ENCODE results near the gene ANK2. TPM values are rescaled to one million over a fixed set of nuclear protein-coding genes. Genes with fewer than 3 reads are reported as not detected.
A peak's percentile ranks its signal among the peaks of the same experiment; 100 is the strongest.

Gene ANK2
- total RNA-seq, 1 experiment from 2014 or later: 5.6 TPM

DNA sequence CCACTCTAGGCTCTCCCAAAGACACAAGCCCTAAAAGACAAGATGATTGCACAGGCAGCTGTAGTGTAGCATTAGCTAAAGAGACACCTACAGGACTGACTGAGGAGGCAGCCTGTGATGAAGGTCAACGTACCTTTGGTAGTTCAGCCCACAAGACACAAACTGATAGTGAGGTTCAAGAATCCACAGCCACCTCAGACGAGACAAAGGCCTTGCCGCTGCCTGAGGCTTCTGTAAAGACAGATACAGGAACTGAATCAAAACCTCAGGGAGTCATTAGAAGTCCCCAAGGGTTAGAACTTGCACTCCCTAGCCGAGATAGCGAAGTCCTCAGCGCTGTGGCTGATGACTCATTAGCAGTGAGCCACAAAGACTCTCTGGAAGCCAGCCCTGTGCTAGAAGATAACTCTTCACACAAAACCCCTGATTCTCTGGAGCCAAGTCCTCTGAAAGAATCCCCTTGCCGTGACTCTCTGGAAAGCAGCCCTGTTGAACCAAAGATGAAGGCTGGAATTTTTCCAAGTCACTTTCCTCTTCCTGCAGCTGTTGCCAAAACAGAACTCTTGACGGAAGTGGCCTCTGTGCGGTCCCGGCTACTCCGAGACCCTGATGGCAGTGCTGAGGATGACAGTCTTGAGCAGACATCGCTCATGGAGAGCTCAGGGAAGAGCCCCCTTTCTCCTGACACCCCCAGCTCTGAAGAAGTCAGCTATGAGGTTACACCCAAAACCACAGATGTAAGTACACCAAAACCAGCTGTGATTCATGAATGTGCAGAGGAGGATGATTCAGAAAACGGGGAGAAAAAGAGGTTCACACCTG, 306.3 kb downstream of the ANK2 start:
- CTCF ChIA-PET: interaction anchor here (1.6 kb wide), 1 partner anchor 78 kb away, joined by 4 read pairs; no protein-coding TSS in a partner anchor
- no TSS peak for BruUV-seq (replicated peaks)
- peak; percentile 93 for DNase-seq (ENCODE audit: low read depth, low spot score)
- Histone ChIP-seq H3K27me3 (ENCODE audit: insufficient read depth, low read length) (peaks cover 40% of the 10 kb centered on the region), H2AFZ (ENCODE audit: low read depth, low read length, poor library complexity, severe bottlenecking) (no peak overlapping the region), H4K20me1 (ENCODE audit: insufficient read depth) (no peaks in the 10 kb centered on the region), H3K9me2 (ENCODE audit: insufficient read depth) (no peaks in the 10 kb centered on the region), H3K4me1 (ENCODE audit: control insufficient read depth in 1 of 2, insufficient read depth in 2 of 2, low read length in 2 of 2) (peaks cover 13 to 22% of the 10 kb centered on the region in 2 experiments), H3K9ac (ENCODE audit: low read length) (no peak overlapping the region), H3K4me2 (ENCODE audit: low read length) (peak overlapping the region; percentile 72), H3K27ac (ENCODE audit: low read depth, low read length) (peak overlapping the region; percentile 39), H3K9me3 (ENCODE audit: control insufficient read depth in 1 of 2, insufficient read depth in 1 of 2, low read depth in 1 of 2, low read length in 2 of 2) (no peaks in the 10 kb centered on the region), H3K36me3 (ENCODE audit: control insufficient read depth in 1 of 2, insufficient read depth in 2 of 2, low read length in 2 of 2) (no peaks in the 10 kb centered on the region), H3K4me3 (replicated peaks in 1 of 2; ENCODE audit: low read depth in 1 of 2, low read length in 2 of 2) (peak overlapping the region; percentile 6 to 46), H3K79me2 (ENCODE audit: insufficient read depth, low read length) (no peaks in the 10 kb centered on the region)
- intact Hi-C loops (cut with micrococcal nuclease): no loop called here
- RAD21 ChIA-PET (ENCODE audit: low non-redundant PET in 1 of 2, low total read pairs in 2 of 2, uncharacterized antibody in 2 of 2, unreplicated experiment in 2 of 2): interaction anchor here in 1 of 2 experiments (0.6 kb wide), 1 partner anchor 56 kb away, joined by 4 read pairs; no protein-coding TSS in a partner anchor
- peak; percentile 93 for ATAC-seq
- POLR2A ChIA-PET: no interaction called here
- TF ChIP-seq, protein P1, sequence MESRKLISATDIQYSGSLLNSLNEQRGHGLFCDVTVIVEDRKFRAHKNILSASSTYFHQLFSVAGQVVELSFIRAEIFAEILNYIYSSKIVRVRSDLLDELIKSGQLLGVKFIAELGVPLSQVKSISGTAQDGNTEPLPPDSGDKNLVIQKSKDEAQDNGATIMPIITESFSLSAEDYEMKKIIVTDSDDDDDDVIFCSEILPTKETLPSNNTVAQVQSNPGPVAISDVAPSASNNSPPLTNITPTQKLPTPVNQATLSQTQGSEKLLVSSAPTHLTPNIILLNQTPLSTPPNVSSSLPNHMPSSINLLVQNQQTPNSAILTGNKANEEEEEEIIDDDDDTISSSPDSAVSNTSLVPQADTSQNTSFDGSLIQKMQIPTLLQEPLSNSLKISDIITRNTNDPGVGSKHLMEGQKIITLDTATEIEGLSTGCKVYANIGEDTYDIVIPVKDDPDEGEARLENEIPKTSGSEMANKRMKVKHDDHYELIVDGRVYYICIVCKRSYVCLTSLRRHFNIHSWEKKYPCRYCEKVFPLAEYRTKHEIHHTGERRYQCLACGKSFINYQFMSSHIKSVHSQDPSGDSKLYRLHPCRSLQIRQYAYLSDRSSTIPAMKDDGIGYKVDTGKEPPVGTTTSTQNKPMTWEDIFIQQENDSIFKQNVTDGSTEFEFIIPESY (IDR thresholded peaks at IDR 0.05; ENCODE audit: extremely low read depth, insufficient replicate concordance, low read length): peak; percentile 15
- TF ChIP-seq TCF7L2 (IDR thresholded peaks at IDR 0.05; ENCODE audit: borderline replicate concordance, extremely low read depth, insufficient read depth, insufficient read length) (peak; percentile 90), YY1 (IDR thresholded peaks at IDR 0.05; ENCODE audit: extremely low read depth, insufficient replicate concordance, low read depth, low read length) (no peak), CBX3 (IDR thresholded peaks at IDR 0.05; ENCODE audit: low read depth) (peak; percentile 88), ZFX (IDR thresholded peaks at IDR 0.05) (no peak), ELF1 (IDR thresholded peaks at IDR 0.05; ENCODE audit: borderline replicate concordance, low read depth) (no peak), RAD21 (IDR thresholded peaks at IDR 0.05; ENCODE audit: low read depth) (peak; percentile 55), JUND (IDR thresholded peaks at IDR 0.05) (peak; percentile 96), CEBPB (IDR thresholded peaks at IDR 0.05; ENCODE audit: low read depth) (peak; percentile 73), SIN3A (IDR thresholded peaks at IDR 0.05; ENCODE audit: low read depth) (peak; percentile 89), SRF (IDR thresholded peaks at IDR 0.05; ENCODE audit: low read depth) (no peak), EZH2 (IDR thresholded peaks at IDR 0.05) (no peak), SP1 (IDR thresholded peaks at IDR 0.05; ENCODE audit: low read depth) (peak; percentile 90), POLR2A (IDR thresholded peaks at IDR 0.05; ENCODE audit: borderline replicate concordance, extremely low read depth, insufficient read depth, insufficient read length) (no peak), POLR2AphosphoS5 (IDR thresholded peaks at IDR 0.05; ENCODE audit: low read depth, low read length) (peak; percentile 52), EZH2phosphoT487 (IDR thresholded peaks at IDR 0.05; ENCODE audit: borderline replicate concordance) (no peak), FOSL1 (IDR thresholded peaks at IDR 0.05; ENCODE audit: low read depth) (peak; percentile 91)
- TF ChIP-seq, protein P2, sequence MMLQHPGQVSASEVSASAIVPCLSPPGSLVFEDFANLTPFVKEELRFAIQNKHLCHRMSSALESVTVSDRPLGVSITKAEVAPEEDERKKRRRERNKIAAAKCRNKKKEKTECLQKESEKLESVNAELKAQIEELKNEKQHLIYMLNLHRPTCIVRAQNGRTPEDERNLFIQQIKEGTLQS (IDR thresholded peaks at IDR 0.05): no peak; the same call in 1 of the 2 replicates
- TF ChIP-seq, protein P3, sequence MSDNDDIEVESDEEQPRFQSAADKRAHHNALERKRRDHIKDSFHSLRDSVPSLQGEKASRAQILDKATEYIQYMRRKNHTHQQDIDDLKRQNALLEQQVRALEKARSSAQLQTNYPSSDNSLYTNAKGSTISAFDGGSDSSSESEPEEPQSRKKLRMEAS (IDR thresholded peaks at IDR 0.05): peak; percentile 54
- TF ChIP-seq, protein P4, sequence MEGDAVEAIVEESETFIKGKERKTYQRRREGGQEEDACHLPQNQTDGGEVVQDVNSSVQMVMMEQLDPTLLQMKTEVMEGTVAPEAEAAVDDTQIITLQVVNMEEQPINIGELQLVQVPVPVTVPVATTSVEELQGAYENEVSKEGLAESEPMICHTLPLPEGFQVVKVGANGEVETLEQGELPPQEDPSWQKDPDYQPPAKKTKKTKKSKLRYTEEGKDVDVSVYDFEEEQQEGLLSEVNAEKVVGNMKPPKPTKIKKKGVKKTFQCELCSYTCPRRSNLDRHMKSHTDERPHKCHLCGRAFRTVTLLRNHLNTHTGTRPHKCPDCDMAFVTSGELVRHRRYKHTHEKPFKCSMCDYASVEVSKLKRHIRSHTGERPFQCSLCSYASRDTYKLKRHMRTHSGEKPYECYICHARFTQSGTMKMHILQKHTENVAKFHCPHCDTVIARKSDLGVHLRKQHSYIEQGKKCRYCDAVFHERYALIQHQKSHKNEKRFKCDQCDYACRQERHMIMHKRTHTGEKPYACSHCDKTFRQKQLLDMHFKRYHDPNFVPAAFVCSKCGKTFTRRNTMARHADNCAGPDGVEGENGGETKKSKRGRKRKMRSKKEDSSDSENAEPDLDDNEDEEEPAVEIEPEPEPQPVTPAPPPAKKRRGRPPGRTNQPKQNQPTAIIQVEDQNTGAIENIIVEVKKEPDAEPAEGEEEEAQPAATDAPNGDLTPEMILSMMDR (IDR thresholded peaks at IDR 0.05 in 2 of 3, conservative IDR thresholded peaks at IDR 0.05 in 1 of 3; ENCODE audit: borderline replicate concordance in 1 of 3, insufficient read depth in 1 of 3, low read depth in 2 of 3, low read length in 2 of 3): peak in 2 of 3 experiments; percentile 39 to 41; a peak in 4 of 6 replicates
